CD14-positive monocyte (primary cell): ENCODE data around the gene PXMP4. TPM values are rescaled to one million over a fixed set of nuclear protein-coding genes. Genes with fewer than 3 reads are reported as not detected.

ENCODE experiments used
- DNase-seq, 3 donors: peaks; one replicate each; pipeline ENCODE4 v3.0.0-alpha.2; 2011 to 2022
- H2AFZ ChIP-seq: 2 replicates; pipeline ENCODE4 v1.6.0; 2012; ENCODE audit warnings: mild to moderate bottlenecking, low read depth, low read length, inconsistent platforms; ENCODE audit not compliant: insufficient read depth, poor library complexity, severe bottlenecking
- H3K27ac ChIP-seq, 2 donors: 1 replicate in 1 of 2; 2 replicates in 1 of 2; pipeline ENCODE4 v1.5.1; 2012 to 2013; ENCODE audit warnings: low read length in 2 of 2, control low read depth in 1 of 2, inconsistent platforms in 1 of 2, low read depth in 1 of 2, mild to moderate bottlenecking in 1 of 2
- H3K27me3 ChIP-seq, 2 donors: one replicate each; pipeline versions ENCODE4 v1.6.0 to v1.6.1; 2011 to 2013; ENCODE audit warnings: low read length in 2 of 2; ENCODE audit not compliant: control insufficient read depth in 2 of 2, insufficient read depth in 2 of 2
- H3K36me3 ChIP-seq, 2 donors: replicated peaks in 1 of 2; 1 replicate in 1 of 2; 2 replicates in 1 of 2; pipeline versions ENCODE4 v1.5.1 to v1.6.1; 2012 to 2013; ENCODE audit warnings: low read length in 2 of 2, control low read depth in 1 of 2, inconsistent platforms in 1 of 2, mild to moderate bottlenecking in 1 of 2; ENCODE audit not compliant: insufficient read depth in 2 of 2, control insufficient read depth in 1 of 2
- H3K4me1 ChIP-seq, 2 donors: 1 replicate in 1 of 2; 2 replicates in 1 of 2; pipeline versions ENCODE4 v1.5.1 to v1.6.1; 2012 to 2013; ENCODE audit warnings: low read length in 2 of 2, control low read depth in 1 of 2, inconsistent platforms in 1 of 2, mild to moderate bottlenecking in 1 of 2, moderate library complexity in 1 of 2; ENCODE audit not compliant: insufficient read depth in 2 of 2, control insufficient read depth in 1 of 2
- H3K4me2 ChIP-seq: replicated peaks from 2 replicates; pipeline ENCODE3; 2012; ENCODE audit warnings: low read length, moderate library complexity, mild to moderate bottlenecking; ENCODE audit not compliant: poor library complexity, severe bottlenecking; ENCODE audit errors: extremely low read depth
- H3K4me3 ChIP-seq, 3 experiments: fragments of 200-600 bp in 1 of 3; sonication (generic) in 1 of 3; replicated peaks in 1 of 3; 1 replicate in 2 of 3; 2 replicates in 1 of 3; pipeline ENCODE4 v1.5.1; 2011 to 2013; ENCODE audit warnings: low read length in 3 of 3, mild to moderate bottlenecking in 3 of 3, control low read depth in 2 of 3, low read depth in 2 of 3, inconsistent platforms in 1 of 3, moderate library complexity in 1 of 3
- H3K79me2 ChIP-seq: 2 replicates; pipeline ENCODE4 v1.6.0; 2012; ENCODE audit warnings: mild to moderate bottlenecking, control low read depth, inconsistent platforms, low read length, moderate library complexity; ENCODE audit not compliant: insufficient read depth
- H3K9ac ChIP-seq: 2 replicates; pipeline ENCODE4 v1.6.0; 2017; ENCODE audit warnings: low read length, mild to moderate bottlenecking; ENCODE audit not compliant: insufficient read depth, poor library complexity, severe bottlenecking
- H3K9me3 ChIP-seq, 2 donors: replicated peaks in 1 of 2; 1 replicate in 1 of 2; 2 replicates in 1 of 2; pipeline versions ENCODE4 v1.5.1 to v1.6.1; 2012 to 2013; ENCODE audit warnings: low read length in 2 of 2, control low read depth in 1 of 2; ENCODE audit not compliant: control insufficient read depth in 1 of 2, insufficient read depth in 1 of 2
- H4K20me1 ChIP-seq: 2 replicates; pipeline ENCODE4 v1.6.0; 2012; ENCODE audit warnings: mild to moderate bottlenecking, low read length, control low read depth, moderate library complexity; ENCODE audit not compliant: insufficient read depth
- H3K27ac Mint-ChIP-seq, 7 donors: one replicate each; pipeline ENCODE4 v1.8.0; 2020; ENCODE audit warnings: mild to moderate bottlenecking in 7 of 7, mixed read lengths in 7 of 7, moderate library complexity in 6 of 7, inconsistent platforms in 2 of 7
- H3K27me3 Mint-ChIP-seq, 3 donors: one replicate each; pipeline ENCODE4 v1.8.0; 2021 to 2022; ENCODE audit warnings: low read depth in 3 of 3, mild to moderate bottlenecking in 3 of 3, mixed read lengths in 3 of 3, moderate library complexity in 3 of 3, inconsistent platforms in 1 of 3
- H3K36me3 Mint-ChIP-seq, 2 donors: one replicate each; pipeline ENCODE4 v1.8.0; 2020; ENCODE audit warnings: mixed read lengths in 2 of 2, inconsistent platforms in 1 of 2, mild to moderate bottlenecking in 1 of 2
- H3K4me1 Mint-ChIP-seq: one replicate; pipeline ENCODE4 v1.8.0; 2020; ENCODE audit warnings: mild to moderate bottlenecking, mixed read lengths
- H3K4me3 Mint-ChIP-seq, 2 donors: one replicate each; pipeline ENCODE4 v1.8.0; 2020; ENCODE audit warnings: mild to moderate bottlenecking in 2 of 2, mixed read lengths in 2 of 2, moderate library complexity in 1 of 2
- H3K9me3 Mint-ChIP-seq, 7 donors: one replicate each; pipeline ENCODE4 v1.8.0; 2020 to 2022; ENCODE audit warnings: mixed read lengths in 7 of 7, mild to moderate bottlenecking in 6 of 7, moderate library complexity in 6 of 7, inconsistent platforms in 2 of 7
- WGBS: methylation state at CpG from one replicate; pipeline ENCODE4 v1.1.5; 2013; ENCODE audit warnings: missing lambda C conversion rate; ENCODE audit not compliant: insufficient coverage; 5-methylcytosine and 5-hydroxymethylcytosine counted together
- intact Hi-C, 2 donors: fragments of 100-400 bp; cut with micrococcal nuclease; formaldehyde crosslinking; loops; one replicate each; pipeline versions ENCODE4 v1.15.0 to v1.15.1; 2023
- polyA plus RNA-seq, 3 donors: library from polyadenylated mRNA; depleted of rRNA in 1 of 3; unstranded in 2 of 3; stranded (reverse) in 1 of 3; fragments of 300-500 nt in 2 of 3; fragments of >200 nt in 1 of 3; fragmentation: Illumina TruSeq in 2 of 3; gene quantifications; 1 replicate in 2 of 3; 2 replicates in 1 of 3; pipeline ENCODE4 v1.2.3, GENCODE V29; 2012 to 2021
- TF ChIP-seq, protein P1 (sequence below): fragments of 200-600 bp; IDR thresholded peaks from one replicate; pipeline ENCODE4 v1.8.0; 2022; ENCODE audit warnings: antibody characterized with exemption, mild to moderate bottlenecking

The PXMP4 gene
- polyA plus RNA-seq, 3 donors = 4.9 to 11.4 (median 9.0) TPM

DNA sequence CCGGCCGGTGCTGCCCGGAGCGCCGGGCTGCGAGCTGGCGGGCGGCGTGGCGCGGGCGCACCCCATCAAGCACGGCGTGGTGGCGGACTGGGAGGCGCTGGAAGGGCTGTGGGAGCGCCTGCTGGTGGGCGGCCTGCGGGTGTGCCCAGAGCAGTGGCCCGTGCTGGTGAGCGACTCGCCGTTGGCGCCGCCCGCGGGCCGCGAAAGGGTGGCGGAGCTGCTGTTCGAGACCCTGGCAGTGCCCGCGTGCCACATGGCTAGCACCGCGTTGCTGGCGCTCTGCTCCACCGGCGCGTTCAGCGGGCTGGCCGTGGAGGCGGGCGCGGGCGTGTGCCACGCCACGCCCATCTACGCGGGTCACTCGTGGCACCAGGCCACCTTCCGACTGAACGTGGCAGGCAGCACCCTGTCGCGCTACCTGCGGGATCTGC, 52.9 kb downstream of the PXMP4 start:
- H3K36me3 ChIP-seq = no peaks in the 10 kb centered on the region
- peak overlapping the region; percentile 94 for H3K4me2 ChIP-seq
- WGBS = 7% methylated on average over 55 of the region's 55 CpGs
- Mint-ChIP-seq H3K27me3 (peaks cover 2 to 3% (median 3%) of the 10 kb centered on the region in 3 donors), H3K36me3 (peaks cover 5 to 11% of the 10 kb centered on the region in 2 donors), H3K4me3 (peak overlapping the region; percentile 79 to 80), H3K9me3 (peaks cover 0 to 3% (median 0%) of the 10 kb centered on the region in 7 donors), H3K27ac (peak overlapping the region in 3 of 7 donors; percentile 28 to 41 (median 35)), H3K4me1 (peaks cover 38% of the 10 kb centered on the region)
- no peaks in the 10 kb centered on the region for H3K9me3 ChIP-seq
- peak in 1 of 3 donors; percentile 10 for DNase-seq
- H4K20me1 ChIP-seq = peaks cover 9% of the 10 kb centered on the region
- H3K27ac ChIP-seq = peak overlapping the region in 1 of 2 donors; percentile 69
- H3K4me3 ChIP-seq = peak overlapping the region; percentile 44 to 85 (median 51)
- intact Hi-C loops = loop anchor here (1.0 to 10.0 kb wide), 6 partner anchors 19 to 328 kb away; partner anchors contain the start of genes E2F1 (in 1 of the 2), RALY (in 1 of the 2) and ZNF341 (in 1 of the 2)
- H3K4me1 ChIP-seq = peaks cover 37 to 54% of the 10 kb centered on the region in 2 donors
- peak overlapping the region; percentile 68 for H3K9ac ChIP-seq
- H3K79me2 ChIP-seq = no peaks in the 10 kb centered on the region
- TF ChIP-seq, protein P1, sequence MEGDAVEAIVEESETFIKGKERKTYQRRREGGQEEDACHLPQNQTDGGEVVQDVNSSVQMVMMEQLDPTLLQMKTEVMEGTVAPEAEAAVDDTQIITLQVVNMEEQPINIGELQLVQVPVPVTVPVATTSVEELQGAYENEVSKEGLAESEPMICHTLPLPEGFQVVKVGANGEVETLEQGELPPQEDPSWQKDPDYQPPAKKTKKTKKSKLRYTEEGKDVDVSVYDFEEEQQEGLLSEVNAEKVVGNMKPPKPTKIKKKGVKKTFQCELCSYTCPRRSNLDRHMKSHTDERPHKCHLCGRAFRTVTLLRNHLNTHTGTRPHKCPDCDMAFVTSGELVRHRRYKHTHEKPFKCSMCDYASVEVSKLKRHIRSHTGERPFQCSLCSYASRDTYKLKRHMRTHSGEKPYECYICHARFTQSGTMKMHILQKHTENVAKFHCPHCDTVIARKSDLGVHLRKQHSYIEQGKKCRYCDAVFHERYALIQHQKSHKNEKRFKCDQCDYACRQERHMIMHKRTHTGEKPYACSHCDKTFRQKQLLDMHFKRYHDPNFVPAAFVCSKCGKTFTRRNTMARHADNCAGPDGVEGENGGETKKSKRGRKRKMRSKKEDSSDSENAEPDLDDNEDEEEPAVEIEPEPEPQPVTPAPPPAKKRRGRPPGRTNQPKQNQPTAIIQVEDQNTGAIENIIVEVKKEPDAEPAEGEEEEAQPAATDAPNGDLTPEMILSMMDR = no peak
- H2AFZ ChIP-seq = peak overlapping the region; percentile 93
- H3K27me3 ChIP-seq = no peaks in the 10 kb centered on the region

DNA sequence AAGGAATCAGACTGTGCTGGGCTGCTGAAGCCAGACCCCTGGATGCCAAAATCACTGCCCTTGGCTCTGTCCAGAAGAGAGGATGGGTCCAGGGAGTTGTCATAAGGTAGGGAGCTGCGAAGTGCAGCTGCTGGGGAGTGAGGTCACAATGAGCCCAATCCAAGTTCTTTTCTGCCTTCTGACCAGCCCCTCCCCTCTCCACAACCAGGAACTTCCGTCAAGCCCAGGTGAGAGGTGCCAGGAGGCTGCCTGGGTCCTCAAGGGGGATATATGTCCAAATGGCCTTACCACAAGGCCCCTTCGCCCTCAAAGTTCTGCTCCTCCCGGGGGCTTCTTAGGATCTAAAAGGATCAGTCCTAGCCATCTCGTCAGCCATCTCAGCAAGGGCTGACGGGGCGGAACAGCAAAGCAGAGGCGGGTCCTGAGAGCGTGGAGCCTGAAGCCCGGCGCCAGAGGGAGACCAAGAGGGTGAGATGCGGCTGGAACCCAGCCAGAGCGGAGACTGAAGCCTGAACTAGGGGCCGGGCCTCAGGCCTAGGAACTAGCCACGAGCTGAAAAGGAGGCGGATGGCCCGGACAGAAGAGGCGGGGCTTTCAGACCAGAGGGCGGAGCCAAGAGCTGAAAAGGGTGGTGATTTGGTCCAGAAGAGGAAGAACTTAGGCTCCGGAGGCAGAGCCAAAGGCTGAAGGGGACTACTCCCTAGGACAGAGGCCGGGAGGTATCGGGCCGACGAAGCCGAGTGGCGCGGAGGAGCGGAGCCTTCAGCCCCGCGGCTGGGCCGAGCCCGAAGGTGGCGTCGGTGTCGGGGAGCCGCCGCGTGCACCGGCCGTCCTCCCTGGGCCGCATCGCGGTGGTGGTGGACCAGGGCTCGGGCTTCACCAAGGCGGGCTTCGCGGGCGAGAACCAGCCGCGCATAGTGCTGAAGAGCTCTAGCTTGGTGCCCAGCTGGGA, 53.5 kb downstream of the PXMP4 start, which contains the start of gene ACTL10:
Gene ACTL10, plus strand, starts transcription at position 651 of the 952 bp plus-strand sequence. CDS start 555 bp downstream, outside the sequence.
- Mint-ChIP-seq H3K4me1 (peaks cover 38% of the 10 kb centered on the region), H3K27ac (peak within 1 kb of the TSS; percentile 74 to 92 (median 88)), H3K9me3 (peaks cover 0 to 3% (median 0%) of the 10 kb centered on the region in 7 donors), H3K36me3 (peaks cover 5 to 11% of the 10 kb centered on the region in 2 donors), H3K4me3 (peak within 1 kb of the TSS; percentile 79 to 80), H3K27me3 (peaks cover 2 to 3% (median 2%) of the 10 kb centered on the region in 3 donors)
- H3K4me3 ChIP-seq = peak within 1 kb of the TSS; percentile 44 to 85 (median 51)
- WGBS = 4% methylated on average over 49 of the region's 50 CpGs
- H3K27ac ChIP-seq = peak within 1 kb of the TSS; percentile 78 to 82
- H3K9ac ChIP-seq = peak within 1 kb of the TSS; percentile 68
- peaks cover 9% of the 10 kb centered on the region for H4K20me1 ChIP-seq
- no peaks in the 10 kb centered on the region for H3K9me3 ChIP-seq
- H3K4me2 ChIP-seq = peak within 1 kb of the TSS; percentile 94
- no peaks in the 10 kb centered on the region for H3K36me3 ChIP-seq
- DNase-seq = peak; percentile 95 to 98 (median 98)
- TF ChIP-seq, protein P1 = peak; percentile 20
- peak within 1 kb of the TSS; percentile 93 for H2AFZ ChIP-seq
- no peaks in the 10 kb centered on the region for H3K27me3 ChIP-seq
- peaks cover 37 to 54% of the 10 kb centered on the region in 2 donors for H3K4me1 ChIP-seq
- H3K79me2 ChIP-seq = no peaks in the 10 kb centered on the region
- intact Hi-C loops = loop anchor here (1.0 to 10.0 kb wide), 6 partner anchors 20 to 328 kb away; partner anchors contain the start of genes E2F1 (in 1 of the 2), RALY (in 1 of the 2) and ZNF341 (in 1 of the 2)
